T-helper 9 cell (primary cell): ENCODE measurements around the gene SEMG1.

Experiments
- DNase-seq: peaks from one replicate; pipeline ENCODE4 v3.0.0-alpha.2; 2020

SEMG1 gene

GRCh38 chr20:45223136-45223535, 16.3 kb downstream of the SEMG1 start:
- no peak for DNase-seq

GRCh38 chr20:45226287-45226686, 19.5 kb downstream of the SEMG1 start:
- no peak for DNase-seq

- DNase-seq: no peak
These were observed 22.6 kb downstream of the SEMG1 start for GRCh38 chr20:45229264-45230056.

- no peak for DNase-seq
These were observed 23.8 kb downstream of the SEMG1 start for GRCh38 chr20:45230631-45231030.

GRCh38 chr20:45235995-45236394, 29.2 kb downstream of the SEMG1 start:
- no peak for DNase-seq

GRCh38 chr20:45238139-45238538, 31.3 kb downstream of the SEMG1 start:
- DNase-seq: no peak

GRCh38 chr20:45246109-45246508, 39.3 kb downstream of the SEMG1 start:
- no peak for DNase-seq

GRCh38 chr20:45247865-45248264, 41.0 kb downstream of the SEMG1 start:
- no peak for DNase-seq

- no peak for DNase-seq
These were observed 41.8 kb downstream of the SEMG1 start for GRCh38 chr20:45248609-45249008.

GRCh38 chr20:45251884-45252560, 45.2 kb downstream of the SEMG1 start:
- DNase-seq: no peak

- no peak for DNase-seq
These were observed 46.4 kb downstream of the SEMG1 start for GRCh38 chr20:45253261-45253660.

GRCh38 chr20:45254383-45255262, 47.8 kb downstream of the SEMG1 start, which contains the start of gene SLPI:
Gene SLPI (minus strand): TSS chr20:45254564. CDS start chr20:45254543, 21 bp downstream.
- no peak for DNase-seq

GRCh38 chr20:45257161-45257560, 50.3 kb downstream of the SEMG1 start:
- DNase-seq: no peak

- no peak for DNase-seq
These were observed 50.9 kb downstream of the SEMG1 start for GRCh38 chr20:45257711-45258110.

GRCh38 chr20:45258259-45258658, 51.4 kb downstream of the SEMG1 start:
- DNase-seq: no peak

GRCh38 chr20:45258664-45259063, 51.8 kb downstream of the SEMG1 start:
- DNase-seq: no peak
